Spleen (tissue), 11 donors: ENCODE results near the gene PRR5L. TPM values are rescaled to one million over a fixed set of nuclear protein-coding genes. Genes with fewer than 3 reads are reported as not detected.

Experiments
- DNase-seq: peaks from one replicate; pipeline ENCODE4 v3.0.0-alpha.2; 2020
- H3K27ac ChIP-seq, 8 donors: fragments of 200-600 bp; sonication (generic) in 7 of 8; 1 replicate in 4 of 8; 2 replicates in 4 of 8; pipeline versions ENCODE4 v1.5.0 to v1.8.0; 2016 to 2021; ENCODE audit warnings: inconsistent platforms in 4 of 8, mild to moderate bottlenecking in 4 of 8, moderate library complexity in 1 of 8
- H3K27me3 ChIP-seq, 7 donors: fragments of 200-600 bp; sonication (generic) in 6 of 7; replicated peaks in 1 of 7; 1 replicate in 4 of 7; 2 replicates in 3 of 7; pipeline versions ENCODE4 v1.5.0 to v1.8.0; 2016 to 2021; ENCODE audit warnings: inconsistent platforms in 3 of 7, mild to moderate bottlenecking in 1 of 7
- H3K36me3 ChIP-seq, 6 donors: fragments of 200-600 bp; sonication (generic) in 5 of 6; 1 replicate in 4 of 6; 2 replicates in 2 of 6; pipeline versions ENCODE4 v1.5.0 to v1.8.0; 2016 to 2021; ENCODE audit warnings: inconsistent platforms in 2 of 6
- H3K4me1 ChIP-seq, 6 donors: fragments of 200-600 bp; sonication (generic) in 5 of 6; 1 replicate in 3 of 6; 2 replicates in 3 of 6; pipeline versions ENCODE4 v1.5.0 to v1.8.0; 2016 to 2021; ENCODE audit warnings: inconsistent platforms in 3 of 6
- H3K4me3 ChIP-seq, 8 donors: fragments of 200-600 bp; sonication (generic) in 7 of 8; 1 replicate in 4 of 8; 2 replicates in 4 of 8; pipeline versions ENCODE4 v1.5.0 to v1.8.0; 2016 to 2021; ENCODE audit warnings: inconsistent platforms in 4 of 8, mild to moderate bottlenecking in 4 of 8, moderate library complexity in 2 of 8
- H3K9me3 ChIP-seq, 8 donors: fragments of 200-600 bp; sonication (generic) in 7 of 8; 1 replicate in 4 of 8; 2 replicates in 4 of 8; pipeline versions ENCODE4 v1.5.0 to v1.8.0; 2016 to 2021; ENCODE audit warnings: inconsistent platforms in 4 of 8
- CTCF ChIP-seq, 11 experiments: fragments of 200-600 bp in 7 of 11; fragments of 450-650 bp in 4 of 11; sonication (generic) in 4 of 11; IDR thresholded peaks in 8 of 11; conservative IDR thresholded peaks in 3 of 11; 1 replicate in 7 of 11; 2 replicates in 4 of 11; pipeline versions ENCODE4 v1.4.0 to v1.8.0; 2016 to 2021; ENCODE audit warnings: antibody characterized with exemption in 11 of 11, inconsistent platforms in 4 of 11, mild to moderate bottlenecking in 1 of 11
- POLR2A ChIP-seq, 3 donors: fragments of 450-650 bp; IDR thresholded peaks; one replicate each; pipeline ENCODE4 v1.5.1; 2017; ENCODE audit warnings: antibody characterized with exemption in 3 of 3, mild to moderate bottlenecking in 1 of 3
- POLR2AphosphoS5 ChIP-seq, 3 donors: sonication (generic); formaldehyde crosslinking; IDR thresholded peaks; one replicate each; pipeline ENCODE4 v1.5.1; 2017; ENCODE audit warnings: antibody characterized with exemption in 3 of 3
- WGBS, 5 donors: extraction: QIAGEN DNeasy Blood & Tissue Kit in 3 of 5; methylation state at CpG; one replicate each; pipeline versions ENCODE4 v1.1.5 to v1.1.7; 2013 to 2018; 5-methylcytosine and 5-hydroxymethylcytosine counted together
- intact Hi-C: fragments of 100-400 bp; cut with DNase I; formaldehyde crosslinking; loops from one replicate; pipeline ENCODE4 v1.15.0; 2023; ENCODE audit warnings: low total_unique reads
- polyA plus RNA-seq, 3 donors: library from polyadenylated mRNA; stranded (reverse); fragments of 200-250 nt; gene quantifications; one replicate each; pipeline ENCODE4 v1.2.1, GENCODE V29; 2013
- total RNA-seq, 7 donors: library from RNA; depleted of rRNA in 3 of 7; stranded (reverse); fragments of >200 nt in 3 of 7; fragmentation: NEBNext Ultra II Directional in 4 of 7; extraction: Animal tissue kit (Norgen Biotek cat#: 25700) in 4 of 7; gene quantifications; one replicate each; pipeline versions ENCODE4 v1.1.0 to v1.2.1, GENCODE V29; 2016 to 2021
- donor health status: healthy with polysubstance abuse.
- donor health status: DM: no; HTN: no; CAD: no; lungs with moderate emphysema.
- donor health status: DM: no; HTN: no; CAD: no.
- donor health status: Bipolar disorder and iron deficiency.
- donor health status: healthy.
- donor health status: DM: no; HTN: no; CAD: no.
- donor health status: DM: yes; HTN: yes; CAD: no.

Gene PRR5L
- total and polyA plus RNA-seq, 10 donors = 10.7 to 330 (median 140) TPM

GRCh38 chr11:36340897-36341296, 44.8 kb downstream of the PRR5L start:
- TF ChIP-seq CTCF (IDR thresholded peaks at IDR 0.05 in 8 of 11, conservative IDR thresholded peaks at IDR 0.05 in 3 of 11) = no peak
- TF ChIP-seq POLR2A (IDR thresholded peaks at IDR 0.05) = no peak
- no peak for TF ChIP-seq POLR2AphosphoS5 (IDR thresholded peaks at IDR 0.05)
- WGBS, 5 donors = 73 to 84% (median 82%) methylated on average over 5 of the region's 5 CpGs
- DNase-seq = no peak

GRCh38 chr11:36341915-36342314, 45.8 kb downstream of the PRR5L start:
- H3K27ac ChIP-seq = no peak overlapping the region
- H3K27me3 ChIP-seq = no peaks in the 10 kb centered on the region
- no peaks in the 10 kb centered on the region for H3K9me3 ChIP-seq
- H3K4me1 ChIP-seq = peaks cover 0 to 19% (median 4%) of the 10 kb centered on the region in 6 donors
- intact Hi-C loops = no loop called here
- H3K36me3 ChIP-seq = no peaks in the 10 kb centered on the region
- DNase-seq = no peak
- no peak for TF ChIP-seq CTCF (IDR thresholded peaks at IDR 0.05 in 8 of 11, conservative IDR thresholded peaks at IDR 0.05 in 3 of 11)
- TF ChIP-seq POLR2A (IDR thresholded peaks at IDR 0.05) = no peak
- no peak for TF ChIP-seq POLR2AphosphoS5 (IDR thresholded peaks at IDR 0.05)
- WGBS, 5 donors = 85 to 91% (median 89%) methylated on average over 8 of the region's 8 CpGs
- no peak overlapping the region for H3K4me3 ChIP-seq

More at GRCh38 chr11:36340897-36341296, 44.8 kb downstream of the PRR5L start:
- intact Hi-C loops = no loop called here
- Histone ChIP-seq H3K27ac (no peak overlapping the region), H3K27me3 (no peaks in the 10 kb centered on the region), H3K36me3 (no peaks in the 10 kb centered on the region), H3K4me1 (peaks cover 0 to 19% (median 4%) of the 10 kb centered on the region in 6 donors), H3K4me3 (no peak overlapping the region), H3K9me3 (no peaks in the 10 kb centered on the region)

- H3K4me1 ChIP-seq = peaks cover 0 to 19% (median 4%) of the 10 kb centered on the region in 6 donors
- no peak overlapping the region for H3K4me3 ChIP-seq
- TF ChIP-seq POLR2A (IDR thresholded peaks at IDR 0.05) = no peak
- no peak for TF ChIP-seq POLR2AphosphoS5 (IDR thresholded peaks at IDR 0.05)
- no peak for TF ChIP-seq CTCF (IDR thresholded peaks at IDR 0.05 in 8 of 11, conservative IDR thresholded peaks at IDR 0.05 in 3 of 11)
- no peaks in the 10 kb centered on the region for H3K36me3 ChIP-seq
- no peak for DNase-seq
- no peak overlapping the region for H3K27ac ChIP-seq
- intact Hi-C loops = no loop called here
- no peaks in the 10 kb centered on the region for H3K9me3 ChIP-seq
- WGBS, 5 donors = 72 to 88% (median 86%) methylated on average over 4 to 5 of the region's 5 CpGs
- no peaks in the 10 kb centered on the region for H3K27me3 ChIP-seq
Observed at GRCh38 chr11:36342327-36342726, 46.2 kb downstream of the PRR5L start.

GRCh38 chr11:36343436-36343835, 47.3 kb downstream of the PRR5L start:
- peaks cover 0 to 19% (median 4%) of the 10 kb centered on the region in 6 donors for H3K4me1 ChIP-seq
- no peaks in the 10 kb centered on the region for H3K27me3 ChIP-seq
- intact Hi-C loops = no loop called here
- 79 to 87% (median 83%) methylated on average over 5 of the region's 5 CpGs for WGBS, 5 donors
- DNase-seq = no peak
- H3K9me3 ChIP-seq = no peaks in the 10 kb centered on the region
- H3K36me3 ChIP-seq = no peaks in the 10 kb centered on the region
- H3K4me3 ChIP-seq = no peak overlapping the region
- TF ChIP-seq POLR2A (IDR thresholded peaks at IDR 0.05) = no peak
- peak overlapping the region in 2 of 8 donors; percentile 43 to 53 for H3K27ac ChIP-seq

- peak; percentile 81 for DNase-seq
- H3K4me3 ChIP-seq = peak overlapping the region in 1 of 8 donors; percentile 7
- H3K36me3 ChIP-seq = no peaks in the 10 kb centered on the region
- H3K27me3 ChIP-seq = no peaks in the 10 kb centered on the region
- H3K4me1 ChIP-seq = peaks cover 0 to 17% (median 2%) of the 10 kb centered on the region in 6 donors
- 55 to 71% (median 63%) methylated on average over 11 of the region's 11 CpGs for WGBS, 5 donors
- intact Hi-C loops = no loop called here
- TF ChIP-seq CTCF (IDR thresholded peaks at IDR 0.05 in 8 of 11, conservative IDR thresholded peaks at IDR 0.05 in 3 of 11) (no peak), POLR2AphosphoS5 (IDR thresholded peaks at IDR 0.05) (peak in 2 of 3 donors; percentile 81 to 84)
- peak overlapping the region; percentile 23 to 81 (median 60) for H3K27ac ChIP-seq
- H3K9me3 ChIP-seq = no peaks in the 10 kb centered on the region
Observed at GRCh38 chr11:36345084-36345511, 49.0 kb downstream of the PRR5L start.
